Measurements from ENCODE around the gene MKRN3. TPM values are rescaled to one million over a fixed set of nuclear protein-coding genes. Genes with fewer than 3 reads are reported as not detected.

The MKRN3 gene
- total RNA-seq, 1 experiment from 2014 or later = 7.9 TPM

DNA sequence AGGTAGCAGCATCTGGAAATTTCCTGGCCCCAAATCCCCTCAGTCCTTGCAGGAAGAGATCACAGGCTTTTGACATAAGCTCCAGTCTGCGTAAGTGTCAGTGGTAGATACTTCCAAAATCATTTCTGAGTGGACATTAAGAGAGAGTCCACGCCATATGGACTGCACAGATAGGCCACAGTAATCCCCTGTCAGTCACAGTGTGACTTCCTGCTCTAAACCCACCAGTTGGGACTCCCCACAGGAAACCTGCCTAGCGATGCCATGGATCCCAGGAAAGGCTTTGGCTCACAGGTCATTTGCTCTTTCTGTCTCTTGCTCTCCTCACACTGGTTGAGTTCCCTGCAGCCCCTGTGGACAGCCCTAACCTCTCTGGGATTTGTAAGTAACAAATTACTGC lies 28.8 kb upstream of the MKRN3 start:
- in situ Hi-C loops (cut with HindIII; ENCODE audit: low pct_unique_long_range_greater_than_20kb, low sequenced_read_pairs) = no loop called here
- no peak for ATAC-seq
- Histone ChIP-seq H3K9me3 (ENCODE audit: control insufficient read depth, insufficient read depth, low read depth, low read length) (no peaks in the 10 kb centered on the region), H3K4me3 (ENCODE audit: low read depth in 2 of 2, low read length in 2 of 2) (no peak overlapping the region), H3K36me3 (ENCODE audit: control insufficient read depth, insufficient read depth, low read length) (no peaks in the 10 kb centered on the region), H3K4me1 (ENCODE audit: control insufficient read depth, insufficient read depth, low read length) (no peaks in the 10 kb centered on the region), H3K27ac (ENCODE audit: low read length) (no peak overlapping the region), H3K27me3 (ENCODE audit: control insufficient read depth, insufficient read depth, low read length) (peaks cover 13% of the 10 kb centered on the region)
- intact Hi-C loops (cut with micrococcal nuclease; ENCODE audit: unreplicated experiment) = no loop called here
- CTCF ChIA-PET = interaction anchor here (0.6 kb wide), 1 partner anchor 38 kb away, joined by 3 read pairs; no protein-coding TSS in a partner anchor
- POLR2A ChIA-PET = no interaction called here
- no TSS peak for BruUV-seq (replicated peaks)
- DNase-seq (ENCODE audit: low read depth, low spot score) = no peak
- no peak for TF ChIP-seq POLR2AphosphoS5 (IDR thresholded peaks at IDR 0.05; ENCODE audit: low read depth, low read length)
- no peak for TF ChIP-seq SIN3A (IDR thresholded peaks at IDR 0.05; ENCODE audit: borderline replicate concordance, insufficient read depth, low read depth, low read length)

DNA sequence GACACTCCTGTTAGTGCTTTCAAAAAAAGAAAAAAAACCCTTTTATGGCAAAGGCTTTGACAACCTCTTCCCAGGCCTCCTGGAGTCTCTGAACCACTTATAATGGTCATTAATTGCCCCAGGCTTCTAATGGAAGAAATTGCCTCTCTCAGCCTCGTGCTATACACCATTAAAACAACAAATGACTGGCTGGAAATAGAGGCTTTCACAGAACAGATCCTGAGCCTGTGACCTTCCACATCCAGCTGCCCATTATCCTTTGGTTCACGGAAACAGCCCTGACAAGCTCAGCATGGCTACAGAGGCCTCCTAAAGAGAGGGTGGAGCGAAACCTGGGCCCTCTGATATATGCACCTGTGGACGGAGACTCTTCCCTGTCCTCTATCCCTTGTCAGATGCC lies 26.8 kb upstream of the MKRN3 start:
- no peak for ATAC-seq
- CTCF ChIA-PET = no interaction called here
- BruUV-seq (replicated peaks) = no TSS peak
- DNase-seq (ENCODE audit: low read depth, low spot score) = no peak
- no peak for TF ChIP-seq POLR2AphosphoS5 (IDR thresholded peaks at IDR 0.05; ENCODE audit: low read depth, low read length)
- TF ChIP-seq TCF7L2 (IDR thresholded peaks at IDR 0.05; ENCODE audit: low read depth, low read length) = no peak
- TF ChIP-seq SIN3A (IDR thresholded peaks at IDR 0.05; ENCODE audit: borderline replicate concordance, insufficient read depth, low read depth, low read length) = no peak
- TF ChIP-seq, protein P1, sequence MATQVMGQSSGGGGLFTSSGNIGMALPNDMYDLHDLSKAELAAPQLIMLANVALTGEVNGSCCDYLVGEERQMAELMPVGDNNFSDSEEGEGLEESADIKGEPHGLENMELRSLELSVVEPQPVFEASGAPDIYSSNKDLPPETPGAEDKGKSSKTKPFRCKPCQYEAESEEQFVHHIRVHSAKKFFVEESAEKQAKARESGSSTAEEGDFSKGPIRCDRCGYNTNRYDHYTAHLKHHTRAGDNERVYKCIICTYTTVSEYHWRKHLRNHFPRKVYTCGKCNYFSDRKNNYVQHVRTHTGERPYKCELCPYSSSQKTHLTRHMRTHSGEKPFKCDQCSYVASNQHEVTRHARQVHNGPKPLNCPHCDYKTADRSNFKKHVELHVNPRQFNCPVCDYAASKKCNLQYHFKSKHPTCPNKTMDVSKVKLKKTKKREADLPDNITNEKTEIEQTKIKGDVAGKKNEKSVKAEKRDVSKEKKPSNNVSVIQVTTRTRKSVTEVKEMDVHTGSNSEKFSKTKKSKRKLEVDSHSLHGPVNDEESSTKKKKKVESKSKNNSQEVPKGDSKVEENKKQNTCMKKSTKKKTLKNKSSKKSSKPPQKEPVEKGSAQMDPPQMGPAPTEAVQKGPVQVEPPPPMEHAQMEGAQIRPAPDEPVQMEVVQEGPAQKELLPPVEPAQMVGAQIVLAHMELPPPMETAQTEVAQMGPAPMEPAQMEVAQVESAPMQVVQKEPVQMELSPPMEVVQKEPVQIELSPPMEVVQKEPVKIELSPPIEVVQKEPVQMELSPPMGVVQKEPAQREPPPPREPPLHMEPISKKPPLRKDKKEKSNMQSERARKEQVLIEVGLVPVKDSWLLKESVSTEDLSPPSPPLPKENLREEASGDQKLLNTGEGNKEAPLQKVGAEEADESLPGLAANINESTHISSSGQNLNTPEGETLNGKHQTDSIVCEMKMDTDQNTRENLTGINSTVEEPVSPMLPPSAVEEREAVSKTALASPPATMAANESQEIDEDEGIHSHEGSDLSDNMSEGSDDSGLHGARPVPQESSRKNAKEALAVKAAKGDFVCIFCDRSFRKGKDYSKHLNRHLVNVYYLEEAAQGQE (IDR thresholded peaks at IDR 0.05; ENCODE audit: insufficient read depth in 1 of 2, low read depth in 2 of 2, low read length in 1 of 2) = no peak
- no peak for TF ChIP-seq CTCF (IDR thresholded peaks at IDR 0.05)
- Histone ChIP-seq H3K27ac (ENCODE audit: low read length) (no peak overlapping the region), H3K4me3 (ENCODE audit: low read depth in 2 of 2, low read length in 2 of 2) (no peak overlapping the region), H3K36me3 (ENCODE audit: control insufficient read depth, insufficient read depth, low read length) (no peaks in the 10 kb centered on the region), H3K4me1 (ENCODE audit: control insufficient read depth, insufficient read depth, low read length) (no peaks in the 10 kb centered on the region), H3K27me3 (ENCODE audit: control insufficient read depth, insufficient read depth, low read length) (peaks cover 4% of the 10 kb centered on the region; the same call in 1 of the 2 replicates), H3K9me3 (ENCODE audit: control insufficient read depth, insufficient read depth, low read depth, low read length) (no peaks in the 10 kb centered on the region)
- intact Hi-C loops (cut with micrococcal nuclease; ENCODE audit: unreplicated experiment) (no loop called here), in situ Hi-C loops (cut with HindIII; ENCODE audit: low pct_unique_long_range_greater_than_20kb, low sequenced_read_pairs) (no loop called here)
- POLR2A ChIA-PET = no interaction called here

GRCh38 chr15:23539892-23540291 lies 25.6 kb upstream of the MKRN3 start:
- no peak overlapping the region for H3K27ac ChIP-seq (ENCODE audit: low read length)
- in situ Hi-C loops (cut with HindIII; ENCODE audit: low pct_unique_long_range_greater_than_20kb, low sequenced_read_pairs) = no loop called here
- H3K4me1 ChIP-seq (ENCODE audit: control insufficient read depth, insufficient read depth, low read length) = no peaks in the 10 kb centered on the region
- BruUV-seq (replicated peaks) = no TSS peak
- intact Hi-C loops (cut with micrococcal nuclease; ENCODE audit: unreplicated experiment) = no loop called here
- H3K36me3 ChIP-seq (ENCODE audit: control insufficient read depth, insufficient read depth, low read length) = no peaks in the 10 kb centered on the region
- no peak for DNase-seq (ENCODE audit: low read depth, low spot score)
- H3K9me3 ChIP-seq (ENCODE audit: control insufficient read depth, insufficient read depth, low read depth, low read length) = no peaks in the 10 kb centered on the region
- ChIA-PET CTCF (no interaction called here), POLR2A (no interaction called here)
- H3K4me3 ChIP-seq (ENCODE audit: low read depth in 2 of 2, low read length in 2 of 2) = no peak overlapping the region
- H3K27me3 ChIP-seq (ENCODE audit: control insufficient read depth, insufficient read depth, low read length) = peaks cover 4% of the 10 kb centered on the region; the same call in 1 of the 2 replicates
- TF ChIP-seq SIN3A (IDR thresholded peaks at IDR 0.05; ENCODE audit: borderline replicate concordance, insufficient read depth, low read depth, low read length) (no peak), POLR2AphosphoS5 (IDR thresholded peaks at IDR 0.05; ENCODE audit: low read depth, low read length) (no peak), TCF7L2 (IDR thresholded peaks at IDR 0.05; ENCODE audit: low read depth, low read length) (no peak), CTCF (IDR thresholded peaks at IDR 0.05) (no peak)
- TF ChIP-seq, protein P1 (IDR thresholded peaks at IDR 0.05; ENCODE audit: insufficient read depth in 1 of 2, low read depth in 2 of 2, low read length in 1 of 2) = no peak
- no peak for ATAC-seq

All from Panc1 (cell line).